Epithelial cell of esophagus (primary cell): ENCODE data around the gene MRPL49.

Experiments
- DNase-seq: peaks from one replicate; pipeline ENCODE4 v3.0.0; 2010; ENCODE audit warnings: low read depth
- H3K4me3 ChIP-seq: 2 replicates; pipeline ENCODE4 v1.5.1; 2011; ENCODE audit warnings: mild to moderate bottlenecking, low read length, control low read depth
- TF ChIP-seq, protein P1 (sequence below): IDR thresholded peaks from 2 replicates; pipeline ENCODE4 v1.5.1; 2011; ENCODE audit warnings: low read depth, mild to moderate bottlenecking, low read length, control low read depth, inconsistent platforms; ENCODE audit not compliant: insufficient read depth; ENCODE audit errors: missing control alignments

Gene MRPL49

DNA sequence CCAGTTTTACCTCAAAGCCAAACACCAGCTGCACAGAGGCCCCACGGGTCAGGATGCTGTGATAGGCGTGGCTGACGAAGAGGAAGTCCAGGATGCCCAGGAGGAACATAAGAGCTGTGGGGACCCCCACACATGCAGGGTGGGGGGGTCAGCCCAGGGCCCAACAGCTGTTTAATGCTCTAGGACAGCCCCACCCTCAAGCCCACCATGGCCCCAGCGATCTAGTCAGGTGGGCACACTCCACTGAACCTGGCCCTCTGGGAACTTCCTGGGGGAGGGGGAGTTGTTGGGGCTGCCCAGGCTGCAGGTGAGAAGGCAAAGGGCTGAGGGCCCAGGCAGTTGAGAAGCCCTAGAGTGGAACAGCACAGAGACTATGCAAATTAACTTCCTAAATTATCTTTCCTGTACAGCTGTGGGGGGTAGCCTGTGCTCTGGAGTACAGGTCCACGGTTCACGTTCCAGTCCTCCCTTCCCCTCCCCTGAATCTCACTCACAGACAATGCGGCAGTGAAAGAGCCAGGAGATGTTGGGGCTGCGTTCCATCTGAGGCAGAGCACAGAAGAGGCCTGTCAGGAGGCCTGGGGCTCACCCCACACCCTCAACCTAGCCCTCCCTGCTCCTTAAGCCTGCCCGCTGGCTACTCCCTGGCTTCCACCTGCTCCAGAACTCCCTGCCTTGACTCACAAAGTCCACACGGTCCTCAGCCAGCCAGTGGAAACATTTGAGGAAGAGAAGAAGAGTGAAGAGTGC lies 10.3 kb downstream of the MRPL49 start:
- no peak overlapping the region for H3K4me3 ChIP-seq
- TF ChIP-seq, protein P1, sequence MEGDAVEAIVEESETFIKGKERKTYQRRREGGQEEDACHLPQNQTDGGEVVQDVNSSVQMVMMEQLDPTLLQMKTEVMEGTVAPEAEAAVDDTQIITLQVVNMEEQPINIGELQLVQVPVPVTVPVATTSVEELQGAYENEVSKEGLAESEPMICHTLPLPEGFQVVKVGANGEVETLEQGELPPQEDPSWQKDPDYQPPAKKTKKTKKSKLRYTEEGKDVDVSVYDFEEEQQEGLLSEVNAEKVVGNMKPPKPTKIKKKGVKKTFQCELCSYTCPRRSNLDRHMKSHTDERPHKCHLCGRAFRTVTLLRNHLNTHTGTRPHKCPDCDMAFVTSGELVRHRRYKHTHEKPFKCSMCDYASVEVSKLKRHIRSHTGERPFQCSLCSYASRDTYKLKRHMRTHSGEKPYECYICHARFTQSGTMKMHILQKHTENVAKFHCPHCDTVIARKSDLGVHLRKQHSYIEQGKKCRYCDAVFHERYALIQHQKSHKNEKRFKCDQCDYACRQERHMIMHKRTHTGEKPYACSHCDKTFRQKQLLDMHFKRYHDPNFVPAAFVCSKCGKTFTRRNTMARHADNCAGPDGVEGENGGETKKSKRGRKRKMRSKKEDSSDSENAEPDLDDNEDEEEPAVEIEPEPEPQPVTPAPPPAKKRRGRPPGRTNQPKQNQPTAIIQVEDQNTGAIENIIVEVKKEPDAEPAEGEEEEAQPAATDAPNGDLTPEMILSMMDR: no peak
- no peak for DNase-seq

DNA sequence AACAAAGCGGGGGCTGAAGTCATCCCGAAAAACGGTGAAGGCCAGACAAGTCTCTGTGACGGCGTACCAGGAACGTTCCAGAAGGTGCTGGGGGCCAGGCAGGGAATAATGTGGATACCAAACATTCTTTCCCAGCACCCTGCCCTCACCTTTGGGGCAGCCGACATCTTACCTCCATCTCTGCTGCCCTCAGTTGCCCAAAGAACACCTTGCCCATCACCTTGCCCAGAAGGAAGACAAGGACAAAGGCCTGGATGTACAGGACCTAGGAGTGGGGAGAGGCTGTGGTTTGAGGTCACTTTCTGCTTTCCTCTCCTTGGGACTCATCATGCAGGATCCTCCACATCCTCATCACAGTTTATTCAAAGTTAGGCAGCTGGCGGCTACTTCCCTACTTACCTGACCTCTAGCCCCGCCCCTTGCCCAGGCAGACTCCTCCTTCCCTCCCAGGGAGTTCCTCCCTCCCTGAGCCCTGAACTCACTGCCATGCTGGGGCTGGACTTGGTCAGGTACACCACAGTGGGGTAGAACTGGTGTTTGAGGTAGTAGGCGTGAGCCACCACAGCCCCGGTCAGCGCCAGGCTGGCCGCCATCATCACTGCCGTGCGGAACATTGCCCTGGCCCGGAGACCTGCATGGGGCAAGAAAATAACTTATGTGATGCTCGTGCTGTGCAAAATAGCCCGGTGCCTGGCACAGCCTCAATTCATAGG lies 11.0 kb downstream of the MRPL49 start:
- TF ChIP-seq, protein P1: no peak
- H3K4me3 ChIP-seq: peak overlapping the region; percentile 60
- DNase-seq: peak; percentile 78

DNA sequence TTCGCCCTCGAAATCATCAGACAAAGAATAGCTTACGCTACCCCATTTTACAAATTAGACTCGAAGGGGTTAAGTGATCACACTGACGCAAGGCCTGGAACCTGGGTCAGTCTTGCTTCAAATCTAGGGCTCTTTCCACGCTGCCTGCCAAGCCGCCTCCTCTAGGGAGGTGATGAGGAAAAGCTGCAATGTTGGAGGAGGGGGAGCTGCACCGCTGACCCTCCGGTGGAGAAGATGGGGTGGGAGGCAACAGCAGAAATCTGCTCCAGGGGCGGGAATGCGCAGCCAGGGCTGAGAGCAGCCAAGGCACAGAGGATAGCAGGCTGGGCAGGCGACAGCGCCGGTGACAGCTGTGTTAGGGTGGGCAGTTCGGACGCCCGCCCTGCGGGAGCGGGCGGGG lies 11.6 kb downstream of the MRPL49 start:
- H3K4me3 ChIP-seq: peak overlapping the region; percentile 60
- TF ChIP-seq, protein P1: no peak
- no peak for DNase-seq

DNA sequence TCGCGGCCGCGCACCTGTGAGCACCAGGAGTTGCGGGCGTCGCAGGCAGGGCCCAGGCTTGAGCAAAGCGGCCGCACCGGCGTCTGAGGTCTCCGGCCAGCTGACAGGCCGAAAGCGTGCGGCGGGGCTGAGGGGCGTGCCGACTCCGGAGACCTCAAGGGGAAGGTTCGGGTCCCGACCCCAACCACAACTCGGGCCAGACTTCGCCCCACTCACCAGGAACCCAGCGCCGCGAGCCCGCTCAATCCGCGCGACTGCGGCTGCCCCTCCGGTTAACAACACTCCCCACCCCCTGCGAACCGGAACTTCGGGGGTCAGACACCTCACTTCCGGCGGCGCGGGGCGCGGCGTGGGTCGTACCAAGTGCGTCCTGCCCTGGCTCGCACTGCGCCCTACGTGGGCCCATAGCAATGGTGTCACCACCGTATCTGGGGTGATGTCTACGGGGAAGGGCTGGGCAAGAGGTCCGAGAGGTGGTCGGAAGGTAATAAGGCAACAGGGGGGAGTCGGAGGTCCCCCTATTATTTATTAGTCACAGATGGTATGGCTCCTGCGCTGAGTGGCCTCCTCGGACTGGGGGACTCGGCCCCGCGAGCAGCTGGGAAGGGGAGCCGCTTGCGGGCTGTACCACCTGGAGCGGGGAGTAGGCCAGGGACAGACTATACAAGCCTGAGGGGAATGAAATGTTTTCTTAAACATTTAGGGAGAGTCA lies 12.3 kb downstream of the MRPL49 start, which contains the start of gene SYVN1:
Gene SYVN1 (minus strand): TSS at position 280 of the 712 bp plus-strand sequence. CDS start 918 bp downstream, outside the sequence.
- peak within 1 kb of the TSS; percentile 60 for H3K4me3 ChIP-seq
- TF ChIP-seq, protein P1: no peak
- DNase-seq: peak; percentile 89

DNA sequence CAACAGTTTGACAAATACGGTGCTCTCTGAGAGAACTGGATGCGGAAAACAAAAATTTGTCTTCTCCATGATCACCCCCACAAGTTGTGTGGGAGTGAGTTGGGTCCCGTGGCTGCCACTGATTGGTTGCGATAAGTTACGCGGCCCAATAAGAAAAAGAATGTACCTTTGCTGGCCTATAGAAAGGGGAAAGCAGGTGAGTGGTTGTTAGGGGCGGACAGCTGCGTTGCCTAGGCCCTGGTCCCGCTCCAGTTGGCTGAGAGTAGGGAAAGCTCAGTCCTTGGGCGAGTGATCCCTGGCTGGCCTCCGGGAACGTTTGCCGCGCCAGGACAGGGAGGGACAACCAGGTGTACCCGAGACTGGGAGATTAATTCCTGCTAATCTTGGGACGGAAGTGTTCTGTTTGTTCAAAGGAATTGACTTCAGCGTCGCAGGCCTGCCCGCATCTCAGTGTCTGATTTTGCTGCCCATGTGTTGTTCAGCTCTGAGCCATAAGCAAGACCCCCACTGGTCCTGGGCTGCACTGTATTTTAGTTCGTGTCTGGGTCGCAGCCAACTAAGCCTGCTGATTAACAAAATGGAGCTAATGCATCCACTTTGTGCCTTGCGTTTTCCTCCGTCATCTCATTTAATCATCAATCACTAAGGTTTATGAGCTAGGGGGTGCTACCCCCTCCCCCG lies 13.0 kb downstream of the MRPL49 start:
- H3K4me3 ChIP-seq: peak overlapping the region; percentile 60
- TF ChIP-seq, protein P1: no peak
- DNase-seq: peak; percentile 98

DNA sequence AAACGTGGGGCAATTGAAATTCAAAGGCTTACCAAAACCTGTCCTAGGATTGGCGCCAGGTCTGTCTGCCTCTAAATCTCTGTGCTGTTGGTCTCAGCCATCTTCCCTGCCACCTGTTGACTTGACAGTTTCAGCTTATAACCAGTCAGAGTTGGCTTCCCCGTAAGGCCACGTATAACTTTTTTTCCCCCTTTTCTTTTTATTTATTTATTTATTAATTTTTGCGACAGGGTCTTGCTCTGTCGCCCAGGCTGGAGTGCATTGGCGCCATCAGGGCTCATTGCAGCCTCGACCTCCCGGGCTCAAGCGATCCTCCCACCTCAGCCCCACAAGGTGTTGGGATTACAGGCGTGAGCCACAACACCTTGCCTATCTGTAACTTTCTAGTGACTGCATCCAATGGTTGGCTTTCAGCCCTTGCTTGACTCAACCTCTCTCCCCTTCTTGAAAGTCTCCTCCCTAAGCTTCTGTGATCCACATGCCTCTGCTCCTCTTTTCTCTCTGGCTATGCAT lies 13.6 kb downstream of the MRPL49 start:
- no peak for DNase-seq
- TF ChIP-seq, protein P1: no peak
- H3K4me3 ChIP-seq: peak overlapping the region; percentile 60
